Endometrium (tissue), 2 donors: ENCODE results near the gene PREX1.
"Not testable (repeated sequence)": the region's sequence is repeated elsewhere in the genome, so short reads cannot be mapped to it uniquely, and the experiment has no call there.

ENCODE experiments used
- FAIRE-seq: peaks from 2 replicates; lab custom pipeline; 2012; peaks lifted over from hg19 to GRCh38; lab: Jason Lieb, UNC
- donor health status: control.
- donor health status: control.

PREX1 gene

GRCh38 chr20:48794360-48794759 lies 33.4 kb downstream of the PREX1 start:
- no peak for FAIRE-seq

- FAIRE-seq, result no peak
Observed at GRCh38 chr20:48793776-48794175, 34.0 kb downstream of the PREX1 start.

GRCh38 chr20:48791666-48792071 lies 36.1 kb downstream of the PREX1 start:
- FAIRE-seq, result no peak

- FAIRE-seq, result no peak
Observed at GRCh38 chr20:48791014-48791413, 36.8 kb downstream of the PREX1 start.

- FAIRE-seq, result no peak
Observed at GRCh38 chr20:48790473-48791003, 37.3 kb downstream of the PREX1 start.

- no peak for FAIRE-seq
Observed at GRCh38 chr20:48789781-48790472, 37.9 kb downstream of the PREX1 start.

- no peak for FAIRE-seq
Observed at GRCh38 chr20:48789185-48789668, 38.6 kb downstream of the PREX1 start.

- no peak for FAIRE-seq
Observed at GRCh38 chr20:48788486-48789072, 39.2 kb downstream of the PREX1 start.

- no peak for FAIRE-seq
Observed at GRCh38 chr20:48787861-48788375, 39.9 kb downstream of the PREX1 start.

GRCh38 chr20:48786951-48787705 lies 40.7 kb downstream of the PREX1 start:
- peak; percentile 98 for FAIRE-seq

- no peak for FAIRE-seq
Observed at GRCh38 chr20:48785801-48786200, 42.0 kb downstream of the PREX1 start.

- no peak for FAIRE-seq
Observed at GRCh38 chr20:48785256-48785655, 42.5 kb downstream of the PREX1 start.

- no peak for FAIRE-seq
Observed at GRCh38 chr20:48784273-48784641, 43.5 kb downstream of the PREX1 start.

- FAIRE-seq, result no peak
Observed at GRCh38 chr20:48783533-48784272, 44.1 kb downstream of the PREX1 start.

GRCh38 chr20:48782901-48783308 lies 44.9 kb downstream of the PREX1 start:
- no peak for FAIRE-seq

- FAIRE-seq, result no peak
Observed at GRCh38 chr20:48782053-48782452, 45.7 kb downstream of the PREX1 start.

GRCh38 chr20:48781634-48782033 lies 46.2 kb downstream of the PREX1 start:
- no peak for FAIRE-seq

GRCh38 chr20:48779435-48779834 lies 48.4 kb downstream of the PREX1 start:
- no peak for FAIRE-seq

GRCh38 chr20:48777821-48778220 lies 50.0 kb downstream of the PREX1 start:
- FAIRE-seq, result no peak

- FAIRE-seq, result no peak
Observed at GRCh38 chr20:48777005-48777404, 50.8 kb downstream of the PREX1 start.

GRCh38 chr20:48776306-48776705 lies 51.5 kb downstream of the PREX1 start:
- FAIRE-seq, result no peak

GRCh38 chr20:48775545-48775944 lies 52.3 kb downstream of the PREX1 start:
- not testable (repeated sequence) for FAIRE-seq
